ENCODE results near the gene GRB2.
"Not testable (repeated sequence)": the region's sequence is repeated elsewhere in the genome, so short reads cannot be mapped to it uniquely, and the experiment has no call there.

GRB2 gene

GRCh38 chr17:75365009-75365930 lies 40.2 kb downstream of the GRB2 start:
- no peak overlapping the region for H3K27ac ChIP-seq
- H3K4me3 ChIP-seq: no peak overlapping the region

DNA sequence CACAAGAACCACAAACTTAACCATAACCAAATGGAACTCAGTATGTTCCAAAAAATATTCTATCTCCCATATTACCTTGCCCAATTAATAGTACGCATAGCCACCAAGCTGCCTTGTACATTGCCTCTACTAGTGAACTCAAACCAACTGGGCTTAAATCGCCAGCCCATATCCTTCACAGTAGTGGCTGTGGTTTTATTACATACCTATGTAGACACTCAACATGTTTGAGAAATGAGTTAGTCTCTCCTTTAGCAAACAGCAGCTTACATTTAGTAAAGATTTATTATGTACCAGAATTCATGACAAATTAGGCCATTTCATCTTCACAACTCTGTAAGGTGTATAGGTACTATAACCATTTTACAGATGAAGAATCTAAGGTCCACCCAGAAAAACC lies 41.4 kb downstream of the GRB2 start:
- Histone ChIP-seq H3K27ac (no peak overlapping the region), H3K4me3 (no peak overlapping the region)

- Histone ChIP-seq H3K4me3 (no peak overlapping the region), H3K27ac (no peak overlapping the region)
These were observed 43.5 kb downstream of the GRB2 start for GRCh38 chr17:75361996-75362395.

DNA sequence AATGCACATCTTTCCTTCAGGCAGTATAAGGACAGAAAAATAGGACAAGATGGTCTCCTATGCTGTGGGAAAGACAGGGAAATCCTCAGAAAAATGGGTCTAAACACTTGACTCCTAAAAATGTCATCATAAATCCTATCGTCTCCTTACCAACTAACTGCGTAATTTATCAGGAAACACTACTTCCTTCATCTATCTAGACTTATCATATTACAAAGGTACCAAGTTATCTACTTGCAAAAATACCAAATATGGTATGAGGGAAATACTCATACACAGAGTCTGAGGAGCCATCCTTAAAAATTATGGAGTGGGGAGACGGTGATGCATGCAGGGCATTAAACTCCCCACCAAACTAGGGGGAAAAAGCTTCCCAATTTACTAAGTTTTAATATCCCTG lies 44.1 kb downstream of the GRB2 start:
- Histone ChIP-seq H3K4me3 (no peak overlapping the region), H3K27ac (no peak overlapping the region)

DNA sequence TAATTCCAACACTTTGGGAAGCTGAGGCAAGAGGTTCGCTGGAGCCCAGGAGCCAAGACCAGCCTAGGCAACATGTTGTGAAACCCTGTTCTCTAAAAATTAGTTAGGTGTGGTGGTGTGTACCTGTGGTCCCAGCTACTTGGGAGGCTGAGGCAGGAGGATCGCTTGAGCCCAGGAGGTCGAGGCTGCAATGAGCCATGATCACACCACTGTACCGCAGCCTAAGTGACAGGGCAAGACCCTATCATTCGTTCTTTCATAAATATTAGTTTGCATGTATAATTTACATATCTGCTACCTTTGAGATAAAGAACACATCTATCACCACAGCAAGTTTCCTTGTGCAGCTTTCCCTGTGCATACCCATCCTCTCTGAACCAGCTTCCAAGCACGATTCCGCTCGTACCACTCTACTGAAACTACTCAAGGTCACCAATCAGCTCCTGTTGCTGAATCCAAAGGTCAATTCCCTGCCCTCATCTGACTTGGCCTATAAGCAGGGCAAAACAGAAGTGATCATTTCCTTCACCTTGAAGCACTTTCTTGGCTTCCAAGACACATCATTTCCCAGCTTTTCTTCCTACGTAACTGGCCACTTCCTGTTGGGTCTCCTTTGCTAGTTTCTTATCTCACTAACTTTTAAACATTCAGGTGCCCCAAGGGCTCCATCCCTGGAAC lies 49.1 kb downstream of the GRB2 start:
- peak overlapping the region in 1 of 21 experiments; percentile 12 for H3K27ac ChIP-seq

GRCh38 chr17:75353176-75353575 lies 52.3 kb downstream of the GRB2 start:
- H3K27ac ChIP-seq: no peak overlapping the region
- no peak overlapping the region for H3K4me3 ChIP-seq

More for the DNA sequence above, 49.1 kb downstream of the GRB2 start:
- no peak overlapping the region for H3K4me3 ChIP-seq

GRCh38 chr17:75352079-75352569 lies 53.4 kb downstream of the GRB2 start:
- H3K4me3 ChIP-seq: no peak overlapping the region
- peak overlapping the region in 3 of 21 experiments; percentile 10 to 30 (median 16) for H3K27ac ChIP-seq

GRCh38 chr17:75350706-75351105 lies 54.8 kb downstream of the GRB2 start:
- peak overlapping the region in 1 of 21 experiments; percentile 42 for H3K27ac ChIP-seq
- H3K4me3 ChIP-seq: no peak overlapping the region

DNA sequence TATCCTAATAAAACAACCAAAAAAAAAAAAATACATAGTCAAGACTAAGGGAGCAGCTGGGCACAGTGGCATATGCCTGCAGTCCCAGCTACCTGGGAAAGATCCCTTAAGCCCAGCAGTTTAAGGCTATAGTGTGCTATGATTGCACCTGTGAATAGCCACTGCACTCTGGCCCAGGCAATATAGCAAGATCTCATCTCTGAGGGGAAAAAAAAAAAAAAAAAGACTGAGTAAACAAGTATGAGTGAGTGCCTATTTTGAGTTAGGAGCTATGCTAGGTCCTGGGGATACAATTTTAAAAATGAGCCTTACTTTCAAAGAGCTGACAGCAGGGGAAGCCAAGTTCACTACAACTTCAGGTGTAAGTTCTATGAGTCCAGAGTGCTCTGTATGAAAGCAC lies 55.4 kb downstream of the GRB2 start:
- no peak overlapping the region for H3K4me3 ChIP-seq

GRCh38 chr17:75349589-75349988 lies 55.9 kb downstream of the GRB2 start:
- no peak overlapping the region for H3K4me3 ChIP-seq
- no peak overlapping the region for H3K27ac ChIP-seq

More for the DNA sequence above, 55.4 kb downstream of the GRB2 start:
- H3K27ac ChIP-seq: no peak overlapping the region

DNA sequence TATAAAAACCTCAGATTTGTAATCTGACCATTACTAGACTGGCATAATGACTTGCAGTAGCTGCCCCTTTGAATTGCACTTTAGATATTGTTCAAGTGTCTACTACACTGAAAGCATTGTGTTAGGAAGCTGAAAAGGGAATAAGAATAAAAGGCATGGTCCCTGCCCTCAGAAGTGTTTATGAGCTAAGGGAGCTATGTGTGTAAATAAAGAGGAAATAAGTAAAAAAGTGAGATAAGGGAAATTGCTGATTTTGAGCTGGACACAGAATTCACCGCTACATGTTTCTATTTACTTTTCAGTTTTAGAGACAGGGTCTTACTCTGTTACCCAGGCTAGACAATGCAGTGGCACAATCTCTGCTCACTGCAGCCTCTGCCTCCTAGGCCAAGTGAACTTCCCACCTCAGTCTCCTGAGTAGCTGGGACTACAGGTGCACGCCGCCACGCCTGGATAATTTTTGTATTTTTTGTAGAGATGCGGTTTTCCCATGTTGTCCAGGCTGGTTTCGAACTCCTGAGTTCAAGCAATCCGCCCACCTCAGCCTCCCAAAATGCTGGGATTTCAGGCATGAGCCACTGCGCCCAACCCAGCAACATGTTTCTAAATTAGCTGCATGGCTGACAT lies 57.0 kb downstream of the GRB2 start:
- H3K27ac ChIP-seq: peak overlapping the region in 2 of 21 experiments; percentile 36 to 53
- H3K4me3 ChIP-seq: no peak overlapping the region

GRCh38 chr17:75346906-75347305 lies 58.6 kb downstream of the GRB2 start:
- H3K27ac ChIP-seq: peak overlapping the region in 3 of 21 experiments; percentile 6 to 55 (median 53)
- no peak overlapping the region for H3K4me3 ChIP-seq

- not testable (repeated sequence) for H3K4me3 ChIP-seq
- H3K27ac ChIP-seq: peak overlapping the region in 2 of 21 experiments; percentile 53 to 55
These were observed 59.1 kb downstream of the GRB2 start for GRCh38 chr17:75346368-75346767.

DNA sequence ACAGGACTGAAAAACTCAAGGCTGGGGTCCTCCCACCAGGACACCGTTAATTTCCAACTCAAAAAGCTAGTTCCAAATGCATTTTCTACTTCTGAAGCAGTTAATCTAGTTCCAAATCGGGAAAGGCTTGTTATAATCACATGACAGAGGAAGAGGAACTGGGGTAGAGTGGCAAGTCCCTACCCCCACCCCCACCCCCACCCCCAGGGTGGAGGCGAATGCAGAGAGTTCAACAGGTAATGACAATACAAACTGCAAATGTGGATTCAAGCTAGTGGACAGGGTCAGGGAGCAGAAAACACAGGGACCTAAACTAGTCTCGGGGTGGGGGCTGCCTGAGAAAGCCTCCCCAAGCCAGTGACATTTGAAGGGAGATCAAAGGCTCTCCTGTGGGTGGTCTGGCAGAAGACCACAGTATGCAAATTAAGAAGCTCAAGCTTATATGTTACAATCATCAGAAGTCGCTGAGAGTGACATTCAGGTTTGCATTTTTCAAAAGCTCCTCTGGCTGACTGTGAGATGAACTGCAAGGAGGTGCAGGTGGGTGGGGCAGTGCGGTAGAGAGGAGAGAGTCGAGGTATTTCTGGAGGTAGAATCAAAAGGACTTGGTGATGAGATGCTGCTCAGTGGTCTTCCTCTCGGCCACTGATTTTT lies 59.8 kb downstream of the GRB2 start:
- H3K4me3 ChIP-seq: no peak overlapping the region
- H3K27ac ChIP-seq: peak overlapping the region in 10 of 21 experiments; percentile 11 to 65 (median 35)

GRCh38 chr17:75344666-75345065 lies 60.8 kb downstream of the GRB2 start:
- no peak overlapping the region for H3K4me3 ChIP-seq
- H3K27ac ChIP-seq: peak overlapping the region in 8 of 21 experiments; percentile 1 to 65 (median 36)

GRCh38 chr17:75342996-75343395 lies 62.5 kb downstream of the GRB2 start:
- Histone ChIP-seq H3K4me3 (no peak overlapping the region), H3K27ac (peak overlapping the region in 3 of 21 experiments; percentile 26 to 67 (median 30))

- H3K4me3 ChIP-seq: no peak overlapping the region
- peak overlapping the region in 4 of 21 experiments; percentile 11 to 67 (median 32) for H3K27ac ChIP-seq
These were observed 63.5 kb downstream of the GRB2 start for GRCh38 chr17:75341784-75342486.

GRCh38 chr17:75340631-75341030 lies 64.8 kb downstream of the GRB2 start:
- Histone ChIP-seq H3K4me3 (no peak overlapping the region), H3K27ac (peak overlapping the region in 3 of 21 experiments; percentile 31 to 81 (median 67))

DNA sequence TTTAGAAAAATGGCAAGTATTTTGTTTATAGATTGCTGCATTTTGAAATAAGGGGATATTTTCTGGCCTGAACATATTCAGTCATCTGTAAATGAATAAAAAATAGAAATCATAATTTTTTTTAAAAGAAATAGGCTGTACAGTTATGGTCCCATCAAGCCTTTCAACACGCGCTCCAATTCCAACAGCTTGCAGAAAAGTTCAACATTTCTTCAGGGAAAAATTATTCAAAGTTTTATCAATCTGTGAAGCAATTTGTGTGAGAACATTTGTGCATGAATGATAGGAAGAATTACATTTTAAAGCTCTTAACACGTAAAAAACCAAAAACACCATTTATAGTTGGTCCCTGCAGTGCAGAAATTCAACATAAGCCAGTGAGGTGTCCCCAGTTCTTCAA lies 65.5 kb downstream of the GRB2 start:
- Histone ChIP-seq H3K27ac (peak overlapping the region in 3 of 21 experiments; percentile 57 to 81 (median 80)), H3K4me3 (no peak overlapping the region)

Data from skin epidermis (tissue), 12 donors.